ENCODE data around the gene FANCB. TPM values are rescaled to one million over a fixed set of nuclear protein-coding genes. Genes with fewer than 3 reads are reported as not detected.

FANCB gene
- 7.9 TPM for total RNA-seq

DNA sequence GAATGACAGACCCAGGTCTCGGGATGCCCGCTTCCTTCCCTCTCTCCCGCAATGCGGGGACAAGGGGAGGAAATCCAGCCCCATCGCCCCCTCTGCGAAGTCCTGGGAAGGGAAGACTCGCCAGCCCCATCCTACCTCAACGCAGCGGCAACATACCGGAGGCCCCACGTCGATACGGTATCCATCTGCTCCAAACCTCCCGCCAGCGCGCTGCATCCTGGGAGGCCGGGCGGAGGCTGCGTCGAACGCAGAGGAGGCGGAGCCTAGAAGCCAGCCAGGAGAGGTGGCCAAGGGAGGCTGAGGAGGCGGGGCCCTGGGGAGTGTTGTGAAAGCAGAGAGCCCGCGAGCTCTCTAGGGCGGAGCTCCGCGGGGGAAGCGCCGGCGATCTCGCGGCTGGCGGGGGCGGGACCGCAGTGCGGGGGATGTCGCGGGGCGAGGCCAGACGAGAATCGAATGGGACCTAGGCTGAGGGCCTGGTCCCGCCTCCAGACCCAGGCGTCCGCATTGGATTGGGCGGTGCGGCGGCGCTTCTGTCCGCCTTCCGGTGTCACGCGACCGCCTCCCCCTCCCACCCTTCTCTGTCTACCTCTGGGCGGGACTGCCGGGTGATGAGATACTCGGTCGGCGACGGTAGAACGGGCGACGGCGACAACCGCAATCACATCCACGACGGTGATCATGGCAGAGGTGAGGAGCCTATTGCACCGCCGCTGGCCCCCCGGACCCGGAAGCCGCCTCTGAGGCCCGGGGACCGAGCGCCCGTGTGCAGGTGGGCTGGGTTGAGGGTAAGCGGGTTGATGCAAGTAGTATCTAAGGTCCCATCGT is at the start of gene FANCB, which contains the start of gene MOSPD2:
Gene FANCB, minus strand, starts transcription at position 219 of the 825 bp plus-strand sequence. CDS start 7,559 bp downstream, outside the sequence.
Gene MOSPD2, plus strand, starts transcription at position 571 of the 825 bp plus-strand sequence. Its CDS starts 108 bp downstream, at position 679.

Other genes with a start within 250 kb of the FANCB start
- gene MOSPD2, start 352 bp upstream of the FANCB start, total RNA-seq = 37.2 TPM